Endothelial cell of umbilical vein (primary cell): ENCODE measurements around the gene WNT7B. TPM values are rescaled to one million over a fixed set of nuclear protein-coding genes. Genes with fewer than 3 reads are reported as not detected.

Experiments
- BruUV-seq: library from RNA; stranded (reverse); fragments of 400-500 nt; replicated peaks from 2 replicates; lab custom pipeline; 2021; lab: Mats Ljungman, UMichigan
- CTCF ChIA-PET: fragments of 300-600, 350-600 bp; sonication (Branson Sonifier 250); formaldehyde crosslinking; loops from one replicate; lab custom pipeline; 2021; ENCODE audit warnings: antibody characterized with exemption, inconsistent platforms; lab: Charles Lee
- POLR2A ChIA-PET: fragments of 300-600, 350-600 bp; sonication (Branson Sonifier 250); formaldehyde crosslinking; loops from one replicate; lab custom pipeline; 2021; ENCODE audit warnings: antibody characterized with exemption, inconsistent platforms; lab: Charles Lee
- DNase-seq: peaks from one replicate; pipeline ENCODE4 v3.0.0-alpha.2; 2011; ENCODE audit warnings: low read depth, low spot score
- FAIRE-seq: peaks from 2 replicates; lab custom pipeline; 2011; peaks lifted over from hg19 to GRCh38; lab: Jason Lieb, UNC
- H2AFZ ChIP-seq: 2 replicates; pipeline ENCODE4 v1.6.0; 2012; ENCODE audit warnings: low read depth, low read length, control low read depth, inconsistent platforms
- H3K27ac ChIP-seq: 2 replicates; pipeline ENCODE4 v1.5.1; 2011; ENCODE audit warnings: low read depth, mild to moderate bottlenecking, control low read depth, low read length, moderate library complexity; ENCODE audit not compliant: insufficient read depth
- H3K27me3 ChIP-seq, 2 experiments: 2 replicates each; pipeline versions ENCODE4 v1.6.0 to v1.6.1; 2011; ENCODE audit warnings: low read length in 2 of 2, mixed read lengths in 1 of 2; ENCODE audit not compliant: control insufficient read depth in 2 of 2, insufficient read depth in 2 of 2
- H3K36me3 ChIP-seq, 2 experiments: 2 replicates in 1 of 2; 3 replicates in 1 of 2; pipeline ENCODE4 v1.5.1; 2011; ENCODE audit warnings: low read length in 2 of 2, mild to moderate bottlenecking in 1 of 2, moderate library complexity in 1 of 2; ENCODE audit not compliant: control insufficient read depth in 2 of 2, insufficient read depth in 2 of 2; ENCODE audit errors: extremely low read depth in 1 of 2
- H3K4me1 ChIP-seq: 3 replicates; pipeline ENCODE4 v1.5.1; 2011; ENCODE audit warnings: mild to moderate bottlenecking, low read length; ENCODE audit not compliant: control insufficient read depth, insufficient read depth; ENCODE audit errors: extremely low read depth
- H3K4me2 ChIP-seq: 2 replicates; pipeline ENCODE4 v1.6.1; 2011; ENCODE audit warnings: low read length, control low read depth, mixed read lengths; ENCODE audit not compliant: insufficient read depth
- H3K4me3 ChIP-seq, 3 experiments: fragments of 200-600 bp in 1 of 3; sonication (generic), shearing (Covaris generic) in 1 of 3; replicated peaks in 1 of 3; 2 replicates each; pipeline ENCODE4 v1.5.1; 2011 to 2016; ENCODE audit warnings: control low read depth in 3 of 3, low read length in 3 of 3, mild to moderate bottlenecking in 2 of 3, inconsistent platforms in 1 of 3, low read depth in 1 of 3, moderate library complexity in 1 of 3; ENCODE audit not compliant: insufficient read depth in 1 of 3
- H3K79me2 ChIP-seq: 2 replicates; pipeline ENCODE4 v1.6.0; 2012; ENCODE audit warnings: low read length, inconsistent platforms; ENCODE audit not compliant: control insufficient read depth, insufficient read depth
- H3K9ac ChIP-seq: replicated peaks from 2 replicates; pipeline ENCODE3; 2011; ENCODE audit warnings: low read length, control low read depth; ENCODE audit not compliant: insufficient read depth; ENCODE audit errors: extremely low read depth
- H3K9me1 ChIP-seq: replicated peaks from 3 replicates; pipeline ENCODE4 v1.6.0; 2011; ENCODE audit warnings: mild to moderate bottlenecking, low read length; ENCODE audit not compliant: control insufficient read depth, insufficient read depth; ENCODE audit errors: extremely low read depth
- H3K9me3 ChIP-seq: replicated peaks from 2 replicates; pipeline ENCODE4 v1.5.1; 2012; ENCODE audit warnings: low read length, inconsistent platforms; ENCODE audit not compliant: control insufficient read depth, insufficient read depth
- H4K20me1 ChIP-seq: replicated peaks from 2 replicates; pipeline ENCODE3; 2011; ENCODE audit warnings: mild to moderate bottlenecking, low read length; ENCODE audit not compliant: control insufficient read depth, insufficient read depth; ENCODE audit errors: extremely low read depth
- FOS ChIP-seq: IDR thresholded peaks from 2 replicates; pipeline ENCODE4 v1.6.1; 2011; ENCODE audit warnings: mild to moderate bottlenecking, low read length, moderate library complexity, borderline replicate concordance; ENCODE audit not compliant: insufficient read depth
- GATA2 ChIP-seq: IDR thresholded peaks from 2 replicates; pipeline ENCODE4 v1.7.0; 2011; ENCODE audit warnings: low read depth, mild to moderate bottlenecking, moderate library complexity, mixed read lengths, low read length; ENCODE audit not compliant: insufficient read length, insufficient read depth
- MYC ChIP-seq: IDR thresholded peaks from one replicate; pipeline ENCODE4 v1.6.1; 2011; ENCODE audit warnings: mild to moderate bottlenecking, low read depth, low read length
- POLR2A ChIP-seq: IDR thresholded peaks from 2 replicates; pipeline ENCODE4 v1.6.1; 2012; ENCODE audit warnings: low read depth, mild to moderate bottlenecking, control low read depth, low read length
- POLR2AphosphoS5 ChIP-seq: IDR thresholded peaks from 2 replicates; pipeline ENCODE4 v1.6.1; 2012; ENCODE audit warnings: low read depth, mild to moderate bottlenecking, control low read depth, low read length, moderate library complexity; ENCODE audit not compliant: insufficient read depth
- dilution Hi-C: fragments of 300-500 bp; cut with MboI; formaldehyde crosslinking; loops from one replicate; pipeline ENCODE4 v1.15.0; 2019; ENCODE audit warnings: low sequenced_read_pairs; ENCODE audit not compliant: extremely low pct_ligation_motif_present
- intact Hi-C: fragments of 100-400 bp; cut with micrococcal nuclease; formaldehyde crosslinking; loops from one replicate; pipeline ENCODE4 v1.10.0; 2022
- polyA plus RNA-seq, 4 experiments: library from polyadenylated mRNA; depleted of rRNA in 3 of 4; stranded (reverse) in 3 of 4; unstranded in 1 of 4; fragments of >200 nt; gene quantifications; 2 replicates each; pipeline versions ENCODE4 v1.2.1 to v1.2.3, GENCODE V29; 2011 to 2012; ENCODE audit warnings: missing spikeins in 1 of 4
- total RNA-seq: library from RNA; stranded (reverse); gene quantifications from 2 replicates; pipeline ENCODE4 v1.2.3, GENCODE V29; 2021
- TF ChIP-seq, protein P1 (sequence below): IDR thresholded peaks from 2 replicates; pipeline ENCODE4 v1.6.1; 2011; ENCODE audit not compliant: insufficient read depth, insufficient read length

WNT7B gene
- total and polyA plus RNA-seq, 2 donors (not counting 3 experiments of a cell fraction or from before 2014, with no cell fraction given), result not detected

DNA sequence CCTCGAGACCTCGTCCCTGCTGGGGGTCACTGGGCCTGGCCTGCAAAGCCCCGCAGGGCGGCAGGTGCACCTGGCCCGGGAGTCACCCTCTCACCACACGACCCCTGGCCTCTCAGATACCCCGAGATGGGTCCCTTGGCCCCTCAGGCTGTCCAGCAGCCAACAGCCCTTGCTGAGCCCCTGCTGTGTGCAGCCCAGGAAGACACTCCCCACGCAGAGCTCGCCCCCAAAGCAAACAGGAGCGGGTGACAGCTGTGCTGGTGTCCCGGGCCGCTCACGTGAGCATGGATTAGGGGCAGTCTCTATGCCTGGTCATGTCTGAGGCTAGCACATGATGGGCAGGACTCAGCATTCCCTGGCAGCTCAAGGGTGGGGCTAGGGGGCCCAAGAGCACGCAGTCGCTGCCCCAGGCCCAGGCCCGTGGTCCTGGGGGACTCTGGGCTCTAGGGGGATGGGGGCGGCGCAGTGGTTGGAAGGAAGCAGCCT lies 31.3 kb downstream of the WNT7B start:
- Histone ChIP-seq H3K27ac (no peak overlapping the region), H3K27me3 (no peaks in the 10 kb centered on the region), H4K20me1 (no peaks in the 10 kb centered on the region), H2AFZ (no peak overlapping the region), H3K79me2 (no peaks in the 10 kb centered on the region), H3K9ac (no peak overlapping the region), H3K9me1 (no peaks in the 10 kb centered on the region), H3K36me3 (no peaks in the 10 kb centered on the region), H3K4me1 (no peaks in the 10 kb centered on the region), H3K4me3 (no peak overlapping the region), H3K9me3 (no peaks in the 10 kb centered on the region), H3K4me2 (no peak overlapping the region)
- DNase-seq, result no peak
- FAIRE-seq, result no peak
- no TSS peak for BruUV-seq
- intact Hi-C loops, result no loop called here
- ChIA-PET POLR2A (no interaction called here), CTCF (no interaction called here)
- dilution Hi-C loops, result no loop called here
- TF ChIP-seq POLR2AphosphoS5 (no peak), MYC (no peak), GATA2 (no peak), POLR2A (no peak), FOS (no peak)
- TF ChIP-seq, protein P1, sequence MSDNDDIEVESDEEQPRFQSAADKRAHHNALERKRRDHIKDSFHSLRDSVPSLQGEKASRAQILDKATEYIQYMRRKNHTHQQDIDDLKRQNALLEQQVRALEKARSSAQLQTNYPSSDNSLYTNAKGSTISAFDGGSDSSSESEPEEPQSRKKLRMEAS, result no peak

DNA sequence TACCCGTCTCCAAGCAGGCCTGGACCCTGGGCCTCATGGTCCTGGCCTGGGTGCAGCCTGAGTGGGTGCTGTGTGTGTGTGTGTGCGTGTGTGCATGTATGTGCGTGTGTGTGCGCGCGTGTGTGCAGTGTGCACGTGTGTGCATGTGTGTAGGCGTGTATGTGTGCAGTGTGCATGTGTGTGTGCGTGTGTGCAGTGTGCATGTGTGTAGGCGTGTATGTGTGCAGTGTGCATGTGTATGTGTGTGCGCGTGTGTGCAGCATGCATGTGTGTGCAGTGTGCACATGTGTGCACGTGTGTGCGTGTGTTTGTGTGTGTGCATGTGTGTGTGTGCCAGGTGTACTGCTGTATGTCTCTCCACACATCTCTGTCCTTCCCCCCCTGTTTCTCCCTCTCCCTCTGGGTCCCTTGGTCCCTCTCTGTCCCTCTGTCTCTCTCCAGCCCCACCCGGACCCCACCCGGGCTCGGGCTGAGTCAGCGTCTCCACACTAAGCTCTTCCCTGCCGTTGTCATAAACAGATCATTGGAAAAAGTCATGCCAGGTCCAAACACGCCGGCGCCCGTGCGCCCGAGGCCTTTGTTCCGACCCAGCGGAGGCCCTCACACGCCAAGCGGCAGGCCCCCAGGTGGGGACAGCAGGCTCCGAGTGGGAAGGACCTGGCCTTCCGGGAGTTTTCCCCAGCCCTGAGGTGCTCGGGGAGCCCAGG lies 34.0 kb downstream of the WNT7B start:
- H3K4me2 ChIP-seq, result no peak overlapping the region
- H3K9me1 ChIP-seq, result no peaks in the 10 kb centered on the region
- no TSS peak for BruUV-seq
- intact Hi-C loops, result no loop called here
- no peaks in the 10 kb centered on the region for H4K20me1 ChIP-seq
- no peaks in the 10 kb centered on the region for H3K79me2 ChIP-seq
- no peaks in the 10 kb centered on the region for H3K9me3 ChIP-seq
- H3K4me1 ChIP-seq, result no peaks in the 10 kb centered on the region
- H3K4me3 ChIP-seq, result no peak overlapping the region
- TF ChIP-seq POLR2A, result no peak
- TF ChIP-seq, protein P1, result peak; percentile 32
- H3K36me3 ChIP-seq, result no peaks in the 10 kb centered on the region
- H2AFZ ChIP-seq, result no peak overlapping the region
- no peaks in the 10 kb centered on the region for H3K27me3 ChIP-seq
- CTCF ChIA-PET, result no interaction called here
- DNase-seq, result no peak
- no peak overlapping the region for H3K9ac ChIP-seq
- H3K27ac ChIP-seq, result no peak overlapping the region
- POLR2A ChIA-PET, result no interaction called here
- dilution Hi-C loops, result no loop called here
- FAIRE-seq, result no peak
